PC-9 (cell line): ENCODE results near the gene TMEM219. TPM values are rescaled to one million over a fixed set of nuclear protein-coding genes. Genes with fewer than 3 reads are reported as not detected.

Source experiments
- BruUV-seq: library from RNA; stranded (reverse); fragments of 400-500 nt; replicated peaks from 2 replicates; lab custom pipeline; 2021; lab: Mats Ljungman, UMichigan
- CTCF ChIA-PET: fragments of 300-600 bp; sonication (Branson Sonifier 250); formaldehyde crosslinking; loops from one replicate; lab custom pipeline; 2022; ENCODE audit warnings: antibody characterized with exemption; lab: Charles Lee
- POLR2A ChIA-PET: fragments of 300-600 bp; sonication (Branson Sonifier 250); formaldehyde crosslinking; loops from one replicate; lab custom pipeline; 2022; ENCODE audit warnings: antibody characterized with exemption; ENCODE audit not compliant: unreplicated experiment; lab: Charles Lee
- DNase-seq, 2 experiments: peaks; one replicate each; pipeline versions ENCODE4 v3.0.0 to v3.0.0-alpha.2; 2015 to 2022; ENCODE audit warnings: mixed read lengths in 1 of 2
- H2AFZ ChIP-seq: fragments of 200-600 bp; sonication (generic); 2 replicates; pipeline ENCODE4 v1.8.1; 2017; ENCODE audit warnings: antibody characterized with exemption
- H3F3A ChIP-seq: fragments of 200-600 bp; sonication (generic); 2 replicates; pipeline ENCODE4 v1.8.1; 2017; ENCODE audit warnings: antibody characterized with exemption, mild to moderate bottlenecking, low read depth; ENCODE audit not compliant: insufficient read depth
- H3K27ac ChIP-seq: fragments of 200-600 bp; sonication (generic); 2 replicates; pipeline ENCODE4 v1.6.1; 2016; ENCODE audit warnings: mixed run types
- H3K27me3 ChIP-seq: fragments of 200-600 bp; sonication (generic); 2 replicates; pipeline ENCODE4 v1.6.1; 2016; ENCODE audit warnings: low read depth, mixed run types; ENCODE audit not compliant: insufficient read depth
- H3K36me3 ChIP-seq: fragments of 200-600 bp; sonication (generic); 2 replicates; pipeline ENCODE4 v1.6.1; 2016; ENCODE audit warnings: low read depth, mixed run types
- H3K4me1 ChIP-seq: fragments of 200-600 bp; sonication (generic); replicated peaks from 2 replicates; pipeline ENCODE4 v1.6.1; 2016; ENCODE audit warnings: mixed run types; ENCODE audit not compliant: insufficient read depth
- H3K4me2 ChIP-seq: fragments of 200-600 bp; sonication (generic); 2 replicates; pipeline ENCODE4 v1.6.1; 2017; ENCODE audit warnings: mixed run types
- H3K4me3 ChIP-seq: fragments of 200-600 bp; sonication (generic); 2 replicates; pipeline ENCODE4 v1.6.1; 2016; ENCODE audit warnings: mixed run types
- H3K79me2 ChIP-seq: fragments of 200-600 bp; sonication (generic); 2 replicates; pipeline ENCODE4 v1.6.1; 2017; ENCODE audit warnings: low read depth, mixed run types
- H3K9me2 ChIP-seq: fragments of 200-600 bp; sonication (generic); 2 replicates; pipeline ENCODE4 v1.8.1; 2017; ENCODE audit warnings: mild to moderate bottlenecking; ENCODE audit not compliant: insufficient read depth
- H3K9me3 ChIP-seq: fragments of 200-600 bp; sonication (generic); 2 replicates; pipeline ENCODE4 v1.8.1; 2016; ENCODE audit warnings: low read depth; ENCODE audit not compliant: insufficient read depth
- H4K20me1 ChIP-seq: fragments of 200-600 bp; sonication (generic); 2 replicates; pipeline ENCODE4 v1.8.1; 2017; ENCODE audit not compliant: insufficient read depth
- EZH2 ChIP-seq: fragments of 200-600 bp; sonication (generic); IDR thresholded peaks from 2 replicates; pipeline ENCODE4 v1.8.0; 2017; ENCODE audit warnings: antibody characterized with exemption, low read depth
- intact Hi-C: fragments of 100-400 bp; cut with micrococcal nuclease; formaldehyde crosslinking; loops from one replicate; pipeline ENCODE4 v1.10.0; 2022; ENCODE audit not compliant: unreplicated experiment
- total RNA-seq: library from RNA; stranded (reverse); gene quantifications from 2 replicates; pipeline ENCODE4 v1.2.3, GENCODE V29; 2021
- TF ChIP-seq, protein P1 (sequence below): fragments of 200-600 bp; sonication (generic); conservative IDR thresholded peaks from 2 replicates; pipeline ENCODE4 v1.6.1; 2017; ENCODE audit warnings: mixed run types, antibody characterized with exemption, mild to moderate bottlenecking, moderate library complexity

Gene TMEM219
- total RNA-seq, 1 experiment from 2014 or later: 141 TPM

DNA sequence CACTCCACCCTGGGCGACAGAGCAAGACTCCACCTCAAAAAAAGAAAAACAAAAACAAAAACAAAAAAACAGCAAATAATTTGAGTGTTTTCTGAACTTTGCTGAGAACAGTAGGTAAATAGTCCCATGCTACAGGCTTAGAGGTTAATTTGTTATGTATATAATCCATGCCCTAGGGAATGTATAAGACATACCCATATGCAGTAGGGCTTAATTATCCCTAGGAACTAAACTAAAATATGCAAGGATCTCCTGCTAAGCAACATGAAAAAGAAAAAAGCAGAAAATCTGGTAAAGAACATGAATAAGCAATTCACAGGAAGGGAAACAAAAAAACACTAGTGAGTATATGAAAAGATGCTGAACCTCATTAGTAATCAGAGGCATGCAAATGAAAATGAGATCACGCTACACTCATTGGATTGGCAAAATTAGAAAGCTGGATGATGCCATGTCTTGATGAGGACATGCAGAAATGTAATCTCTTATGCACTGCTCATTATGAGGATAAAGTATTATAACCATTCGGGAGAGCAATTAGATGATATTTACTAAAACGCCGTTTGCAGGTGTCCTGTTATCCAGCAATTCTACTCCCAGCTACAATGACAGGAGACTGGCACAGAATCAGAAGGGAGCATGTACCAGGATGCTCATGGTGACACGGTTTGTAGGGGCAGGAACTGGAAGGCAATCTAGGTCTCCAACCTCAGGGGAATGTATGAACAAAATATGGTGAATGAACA lies 41.4 kb upstream of the TMEM219 start:
- no peaks in the 10 kb centered on the region for H3K27me3 ChIP-seq
- H3K4me2 ChIP-seq: no peak overlapping the region
- no peaks in the 10 kb centered on the region for H3K9me2 ChIP-seq
- no peak for DNase-seq
- no peak for TF ChIP-seq EZH2
- TF ChIP-seq, protein P1, sequence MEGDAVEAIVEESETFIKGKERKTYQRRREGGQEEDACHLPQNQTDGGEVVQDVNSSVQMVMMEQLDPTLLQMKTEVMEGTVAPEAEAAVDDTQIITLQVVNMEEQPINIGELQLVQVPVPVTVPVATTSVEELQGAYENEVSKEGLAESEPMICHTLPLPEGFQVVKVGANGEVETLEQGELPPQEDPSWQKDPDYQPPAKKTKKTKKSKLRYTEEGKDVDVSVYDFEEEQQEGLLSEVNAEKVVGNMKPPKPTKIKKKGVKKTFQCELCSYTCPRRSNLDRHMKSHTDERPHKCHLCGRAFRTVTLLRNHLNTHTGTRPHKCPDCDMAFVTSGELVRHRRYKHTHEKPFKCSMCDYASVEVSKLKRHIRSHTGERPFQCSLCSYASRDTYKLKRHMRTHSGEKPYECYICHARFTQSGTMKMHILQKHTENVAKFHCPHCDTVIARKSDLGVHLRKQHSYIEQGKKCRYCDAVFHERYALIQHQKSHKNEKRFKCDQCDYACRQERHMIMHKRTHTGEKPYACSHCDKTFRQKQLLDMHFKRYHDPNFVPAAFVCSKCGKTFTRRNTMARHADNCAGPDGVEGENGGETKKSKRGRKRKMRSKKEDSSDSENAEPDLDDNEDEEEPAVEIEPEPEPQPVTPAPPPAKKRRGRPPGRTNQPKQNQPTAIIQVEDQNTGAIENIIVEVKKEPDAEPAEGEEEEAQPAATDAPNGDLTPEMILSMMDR: no peak
- no peak overlapping the region for H3K4me3 ChIP-seq
- H3F3A ChIP-seq: peaks cover 27% of the 10 kb centered on the region
- H3K27ac ChIP-seq: no peak overlapping the region
- peaks cover 5% of the 10 kb centered on the region; the same call in 1 of the 2 replicates for H4K20me1 ChIP-seq
- peaks cover 28% of the 10 kb centered on the region for H3K79me2 ChIP-seq
- peaks cover 24% of the 10 kb centered on the region for H3K4me1 ChIP-seq
- POLR2A ChIA-PET: no interaction called here
- no TSS peak for BruUV-seq
- CTCF ChIA-PET: interaction anchor here (1.0 to 1.1 kb wide), 2 partner anchors 53 to 61 kb away, joined by 3 to 4 read pairs; no protein-coding TSS in a partner anchor
- H2AFZ ChIP-seq: no peak overlapping the region
- H3K9me3 ChIP-seq: no peaks in the 10 kb centered on the region
- peaks cover 36% of the 10 kb centered on the region for H3K36me3 ChIP-seq
- intact Hi-C loops: no loop called here

DNA sequence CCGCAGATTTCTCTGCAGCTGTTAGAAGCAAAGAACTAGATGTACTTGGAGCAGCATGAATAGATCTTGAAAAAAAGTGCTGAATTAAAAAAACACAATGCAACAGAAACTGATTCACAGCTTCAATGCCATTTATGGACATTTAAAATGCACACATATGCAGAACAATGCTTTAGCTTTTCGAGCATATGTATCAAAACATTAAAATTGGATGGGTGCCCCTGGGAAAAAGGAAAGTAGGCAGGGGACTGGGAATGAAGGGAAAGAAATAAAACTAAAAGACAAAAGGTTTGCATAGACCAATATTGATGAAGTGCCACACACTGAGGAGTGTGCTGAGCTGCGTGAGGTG lies 40.9 kb upstream of the TMEM219 start:
- Histone ChIP-seq H3K36me3 (peaks cover 36% of the 10 kb centered on the region), H3K79me2 (peaks cover 32% of the 10 kb centered on the region)
- POLR2A ChIA-PET: no interaction called here

DNA sequence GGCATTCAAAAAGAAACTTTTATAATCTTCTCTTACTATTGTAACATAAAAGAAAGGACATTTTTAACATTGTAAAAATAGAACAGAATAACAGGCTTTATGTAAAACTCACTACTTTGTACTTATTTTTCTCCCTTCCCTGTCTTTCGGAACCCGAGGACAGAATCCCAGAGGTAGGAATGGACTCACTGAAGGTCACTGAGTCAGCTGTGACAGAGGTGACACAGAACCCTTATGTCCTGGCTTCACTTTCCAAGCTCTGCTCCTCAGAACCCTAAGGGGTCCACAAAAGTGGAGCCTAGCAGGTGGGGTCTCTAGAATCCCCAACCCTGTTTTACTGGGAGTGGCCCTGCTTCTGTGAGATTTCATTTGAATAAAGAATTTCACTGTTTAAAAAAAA lies 39.6 kb upstream of the TMEM219 start:
- intact Hi-C loops: no loop called here
- no peak overlapping the region for H2AFZ ChIP-seq
- peaks cover 20% of the 10 kb centered on the region for H3K4me1 ChIP-seq
- H3K27ac ChIP-seq: no peak overlapping the region
- H3K4me3 ChIP-seq: no peak overlapping the region
- peaks cover 29% of the 10 kb centered on the region for H3K36me3 ChIP-seq
- peaks cover 5% of the 10 kb centered on the region; the same call in 1 of the 2 replicates for H4K20me1 ChIP-seq
- H3K79me2 ChIP-seq: peaks cover 37% of the 10 kb centered on the region
- no peaks in the 10 kb centered on the region for H3K9me3 ChIP-seq
- H3K9me2 ChIP-seq: no peaks in the 10 kb centered on the region
- DNase-seq: no peak
- H3K27me3 ChIP-seq: no peaks in the 10 kb centered on the region
- no TSS peak for BruUV-seq
- no peak overlapping the region for H3K4me2 ChIP-seq
- H3F3A ChIP-seq: peaks cover 17% of the 10 kb centered on the region; the same call in 1 of the 2 replicates
- TF ChIP-seq, protein P1: no peak
- no peak for TF ChIP-seq EZH2
- ChIA-PET CTCF (interaction anchor here (0.5 kb wide), 1 partner anchor 39 kb away, joined by 5 read pairs; the partner anchor contains the start of gene TMEM219), POLR2A (interaction anchor here (0.6 kb wide), 1 partner anchor 22 kb away, joined by 3 read pairs; no protein-coding TSS in a partner anchor)

More for the DNA sequence above, 40.9 kb upstream of the TMEM219 start:
- no TSS peak for BruUV-seq
- no peak for DNase-seq
- intact Hi-C loops: no loop called here
- Histone ChIP-seq H3K4me3 (no peak overlapping the region), H3K9me2 (no peaks in the 10 kb centered on the region), H3K9me3 (no peaks in the 10 kb centered on the region), H3K27ac (no peak overlapping the region), H3F3A (peaks cover 22% of the 10 kb centered on the region), H3K4me2 (no peak overlapping the region), H3K27me3 (no peaks in the 10 kb centered on the region), H3K4me1 (peaks cover 18% of the 10 kb centered on the region), H4K20me1 (peaks cover 5% of the 10 kb centered on the region; the same call in 1 of the 2 replicates), H2AFZ (no peak overlapping the region)
- CTCF ChIA-PET: interaction anchor here (1.0 to 1.1 kb wide), 2 partner anchors 52 to 61 kb away, joined by 3 to 4 read pairs; no protein-coding TSS in a partner anchor
- TF ChIP-seq EZH2: no peak
- TF ChIP-seq, protein P1: no peak
